IPS-NIHi7 (cell line): ENCODE measurements around the gene SUN1.
A peak's percentile ranks its signal among the peaks of the same experiment; 100 is the strongest.

Experiments
- DNase-seq: peaks from one replicate; pipeline ENCODE4 v3.0.0; 2012; ENCODE audit warnings: mixed read lengths; ENCODE audit errors: extremely low spot score

The SUN1 gene

GRCh38 chr7:903921-904755 is 71.9 kb downstream of the SUN1 start:
- DNase-seq: no peak

GRCh38 chr7:904847-905246 is 72.6 kb downstream of the SUN1 start:
- no peak for DNase-seq

- DNase-seq: no peak
Observed at GRCh38 chr7:906776-907157, 74.5 kb downstream of the SUN1 start.

DNA sequence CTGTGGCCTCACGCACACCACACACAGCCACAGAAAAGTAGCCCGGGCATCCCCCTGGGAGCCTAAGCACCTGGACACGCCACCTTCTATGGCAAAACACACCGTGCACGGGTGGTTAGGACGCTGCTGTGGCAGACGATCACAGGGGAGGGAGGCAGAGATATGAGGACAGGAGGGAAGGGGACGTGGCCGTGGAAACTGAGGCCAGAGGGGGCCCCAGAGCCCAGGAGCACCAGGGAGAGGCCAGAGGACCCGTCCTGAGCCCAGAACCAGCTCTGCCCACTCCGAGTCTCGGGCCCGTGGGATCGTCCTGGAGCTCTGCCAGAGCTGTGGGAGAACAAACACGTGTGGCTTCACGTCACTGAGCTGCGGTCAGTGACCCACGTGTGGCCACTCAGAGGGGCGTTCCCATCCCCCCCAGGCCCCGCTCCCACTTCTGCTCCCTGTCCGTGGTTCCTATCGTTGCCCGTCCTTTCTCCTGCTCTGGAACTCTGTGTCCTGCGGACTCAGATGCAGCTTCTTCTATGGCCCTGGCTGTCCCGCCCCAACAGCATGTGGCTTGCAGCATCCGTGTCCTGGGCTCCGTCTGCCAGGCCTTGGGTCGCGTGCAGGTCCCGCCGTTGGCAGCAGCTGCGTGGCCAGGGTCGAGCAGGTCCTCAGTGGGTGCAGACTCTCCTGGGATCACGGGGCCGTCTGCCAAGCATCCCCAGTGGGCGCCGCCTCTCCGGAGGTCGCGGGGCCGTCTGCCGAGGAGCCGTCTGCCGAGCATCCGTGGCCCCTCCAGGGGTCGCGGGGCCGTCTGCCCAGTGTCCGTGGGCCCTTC is 75.1 kb downstream of the SUN1 start:
- DNase-seq: no peak

- no peak for DNase-seq
Observed at GRCh38 chr7:908159-908581, 75.9 kb downstream of the SUN1 start.

GRCh38 chr7:908591-909357 is 76.5 kb downstream of the SUN1 start:
- peak; percentile 90 for DNase-seq

GRCh38 chr7:909358-910329 is 77.4 kb downstream of the SUN1 start:
- DNase-seq: peak; percentile 49

- no peak for DNase-seq
Observed at GRCh38 chr7:910441-910861, 78.2 kb downstream of the SUN1 start.

GRCh38 chr7:910931-911431 is 78.7 kb downstream of the SUN1 start:
- no peak for DNase-seq

GRCh38 chr7:911791-912480 is 79.7 kb downstream of the SUN1 start:
- no peak for DNase-seq

GRCh38 chr7:913736-914520 is 81.7 kb downstream of the SUN1 start:
- DNase-seq: no peak

DNA sequence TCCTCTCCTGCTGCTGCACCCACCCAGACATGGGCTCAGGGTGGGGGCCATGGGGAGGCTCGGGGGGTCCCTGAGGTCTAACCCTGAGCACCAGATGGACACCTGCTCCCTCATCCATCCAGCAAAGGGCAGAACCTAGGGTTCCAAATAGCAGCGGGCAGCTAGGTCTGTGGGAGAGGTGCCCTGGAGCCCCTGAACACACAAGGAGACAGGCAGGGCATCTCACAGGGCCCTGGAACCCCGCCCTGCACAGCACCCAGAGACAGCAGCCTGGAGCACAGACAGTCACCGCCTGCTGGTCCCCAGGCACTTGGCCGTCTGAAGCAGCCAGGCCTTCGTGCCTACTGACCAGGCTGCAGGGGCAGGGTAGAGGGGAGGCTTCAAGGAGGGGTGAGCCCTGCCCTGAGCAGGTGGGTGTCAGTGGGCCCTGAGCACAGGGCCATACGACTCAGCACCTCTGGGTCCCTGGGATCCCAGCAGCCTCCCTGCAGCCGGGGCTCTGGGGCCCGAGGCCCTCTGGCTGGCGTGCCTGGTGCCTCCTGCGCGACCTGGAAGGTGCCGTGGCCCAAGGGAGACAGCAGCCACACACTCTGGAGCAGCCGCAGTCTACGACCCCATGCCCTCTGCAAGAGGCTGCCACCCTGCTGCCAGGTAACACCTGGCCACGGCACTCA is 82.4 kb downstream of the SUN1 start:
- no peak for DNase-seq

DNA sequence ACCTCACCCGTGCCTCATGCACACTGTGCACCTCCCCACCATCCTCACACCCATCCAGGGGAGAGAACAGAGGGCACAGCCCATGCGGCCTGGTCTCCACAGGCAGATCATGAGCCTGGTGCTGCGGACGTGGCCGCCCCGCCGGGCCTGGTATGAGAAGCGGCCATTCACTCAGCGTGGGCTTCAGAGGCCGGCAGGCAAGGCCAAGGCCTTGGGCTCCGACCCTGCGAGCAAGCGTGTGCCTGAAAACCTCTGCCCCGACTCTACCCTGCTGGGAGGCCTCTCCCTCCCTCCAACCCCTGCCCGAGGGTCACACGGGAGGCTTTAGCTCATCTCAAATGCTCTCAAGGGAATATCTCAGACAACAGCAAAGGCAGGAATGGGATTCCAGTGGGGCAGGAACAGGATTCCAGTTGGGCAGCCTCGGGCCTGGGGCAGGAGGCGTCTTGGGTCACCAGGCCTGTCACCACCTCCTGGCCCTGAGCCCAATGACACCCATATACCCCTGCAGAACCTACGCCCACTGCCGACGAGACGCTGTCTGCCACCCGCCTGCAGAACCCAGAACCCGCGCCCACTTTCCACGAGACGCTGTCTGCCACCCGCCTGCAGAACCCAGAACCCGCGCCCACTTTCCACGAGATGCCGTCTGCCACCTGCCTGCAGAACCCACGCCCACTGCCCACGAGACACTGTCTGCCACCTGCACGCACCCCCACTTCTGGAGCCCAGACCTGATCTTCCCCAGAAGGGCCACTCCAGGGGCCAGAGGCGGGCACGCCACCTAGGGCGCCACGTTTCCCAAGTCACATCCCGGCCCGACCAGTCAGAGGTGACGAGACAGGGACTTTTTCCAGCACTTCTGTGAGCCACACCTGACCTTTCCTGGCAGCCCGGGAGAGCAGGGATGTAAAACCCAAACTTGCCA is 83.3 kb downstream of the SUN1 start:
- DNase-seq: no peak

GRCh38 chr7:916291-916941 is 84.1 kb downstream of the SUN1 start:
- no peak for DNase-seq

GRCh38 chr7:917255-918117 is 85.2 kb downstream of the SUN1 start:
- DNase-seq: no peak

DNA sequence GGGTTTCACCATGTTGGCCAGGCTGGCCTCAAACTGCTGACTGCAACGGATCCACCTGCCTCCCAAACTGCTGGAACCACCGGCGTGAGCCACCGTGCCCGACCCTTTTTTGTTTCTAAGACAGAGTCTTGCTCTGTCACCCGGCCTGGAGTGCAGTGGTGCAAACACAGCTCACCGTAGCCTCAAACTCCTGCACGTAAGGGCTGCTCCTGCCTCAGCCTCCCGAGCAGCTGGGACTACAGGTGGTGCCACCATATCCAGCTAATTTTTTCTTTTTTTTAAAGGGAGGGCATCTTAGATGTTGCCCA is 85.8 kb downstream of the SUN1 start:
- no peak for DNase-seq
